ENCODE data around the gene VWA5B1.

DNA sequence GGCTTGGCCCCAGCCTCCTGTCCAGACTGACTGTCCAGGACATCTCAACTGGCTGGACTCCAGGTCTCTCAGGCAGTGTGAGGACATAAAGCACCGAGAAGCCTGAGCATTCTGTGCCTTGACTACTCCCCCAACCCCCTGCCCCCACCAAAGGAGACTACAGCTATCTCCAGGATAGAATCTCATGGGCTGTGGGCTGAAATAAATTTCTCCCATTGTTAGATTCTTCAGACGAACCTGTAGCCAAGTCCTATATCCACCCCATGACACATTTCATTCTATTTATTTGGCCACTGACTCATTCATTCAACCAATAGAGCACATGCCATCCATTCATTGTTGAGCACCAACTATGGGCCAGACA lies 11.4 kb downstream of the VWA5B1 start:
- TF ChIP-seq, protein P1, sequence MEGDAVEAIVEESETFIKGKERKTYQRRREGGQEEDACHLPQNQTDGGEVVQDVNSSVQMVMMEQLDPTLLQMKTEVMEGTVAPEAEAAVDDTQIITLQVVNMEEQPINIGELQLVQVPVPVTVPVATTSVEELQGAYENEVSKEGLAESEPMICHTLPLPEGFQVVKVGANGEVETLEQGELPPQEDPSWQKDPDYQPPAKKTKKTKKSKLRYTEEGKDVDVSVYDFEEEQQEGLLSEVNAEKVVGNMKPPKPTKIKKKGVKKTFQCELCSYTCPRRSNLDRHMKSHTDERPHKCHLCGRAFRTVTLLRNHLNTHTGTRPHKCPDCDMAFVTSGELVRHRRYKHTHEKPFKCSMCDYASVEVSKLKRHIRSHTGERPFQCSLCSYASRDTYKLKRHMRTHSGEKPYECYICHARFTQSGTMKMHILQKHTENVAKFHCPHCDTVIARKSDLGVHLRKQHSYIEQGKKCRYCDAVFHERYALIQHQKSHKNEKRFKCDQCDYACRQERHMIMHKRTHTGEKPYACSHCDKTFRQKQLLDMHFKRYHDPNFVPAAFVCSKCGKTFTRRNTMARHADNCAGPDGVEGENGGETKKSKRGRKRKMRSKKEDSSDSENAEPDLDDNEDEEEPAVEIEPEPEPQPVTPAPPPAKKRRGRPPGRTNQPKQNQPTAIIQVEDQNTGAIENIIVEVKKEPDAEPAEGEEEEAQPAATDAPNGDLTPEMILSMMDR (IDR thresholded peaks at IDR 0.05) = no peak
- TF ChIP-seq POLR2A (IDR thresholded peaks at IDR 0.05) = no peak

Measured in vagina (tissue), 2 donors.